Brain pericyte (primary cell): ENCODE data around the gene NUP62.

Experiments used
- DNase-seq: peaks from one replicate; pipeline ENCODE4 v3.0.0-alpha.2; 2012; ENCODE audit warnings: low read depth, low spot score

Gene NUP62

DNA sequence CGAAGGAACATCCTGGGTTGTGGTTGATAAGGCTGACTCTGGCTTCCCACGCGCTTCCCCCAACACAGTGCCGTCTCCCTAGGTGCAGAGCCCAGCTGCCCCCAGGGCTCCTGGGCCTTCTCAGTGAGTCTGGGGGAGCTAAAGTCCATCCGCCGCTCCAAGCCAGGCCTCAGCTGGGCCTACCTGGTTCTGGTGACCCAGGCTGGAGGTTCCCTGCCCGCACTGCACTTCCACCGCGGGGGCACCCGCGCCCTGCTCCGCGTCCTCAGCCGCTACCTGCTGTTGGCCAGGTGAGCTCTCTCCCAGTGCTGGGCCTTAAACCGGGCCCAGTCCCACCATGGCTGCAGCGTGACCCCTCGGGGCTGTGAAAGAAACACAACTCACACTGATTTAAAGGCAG lies 48.1 kb downstream of the NUP62 start:
- no peak for DNase-seq

DNA sequence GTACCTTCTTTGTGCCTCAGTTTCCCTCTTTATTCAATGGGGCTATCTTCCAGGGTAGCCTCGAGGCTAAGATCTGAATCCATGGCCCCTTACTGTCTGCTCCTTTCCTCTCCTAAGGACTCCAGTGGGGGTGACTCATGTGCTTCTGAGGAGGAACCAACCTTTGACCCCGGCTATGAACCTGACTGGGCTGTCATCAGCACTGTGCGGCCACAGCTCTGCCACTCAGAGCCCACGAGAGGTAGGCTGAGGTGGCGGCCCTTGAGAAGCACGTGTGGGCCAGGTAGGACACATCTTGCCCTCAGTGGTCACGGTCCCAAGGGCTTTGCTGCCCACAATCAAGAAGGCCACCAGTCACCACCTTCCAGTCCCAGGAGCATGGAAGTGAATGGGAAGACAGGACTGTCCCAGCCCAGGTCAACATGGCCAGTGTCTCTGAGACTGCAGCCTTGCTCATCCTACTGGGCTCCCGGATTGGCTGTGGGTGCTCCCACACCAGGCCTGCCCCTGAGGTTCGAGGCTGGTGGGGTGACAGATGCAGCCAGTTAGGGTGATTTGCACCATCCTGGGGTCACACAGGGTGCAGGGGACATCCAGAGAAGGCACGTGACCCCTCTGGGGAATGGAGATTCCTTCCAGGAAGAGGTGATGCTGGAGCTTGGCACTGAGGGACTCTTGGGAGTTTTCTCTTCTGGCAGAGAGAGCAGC lies 49.0 kb downstream of the NUP62 start:
- no peak for DNase-seq

- no peak for DNase-seq
These were observed 49.9 kb downstream of the NUP62 start for GRCh38 chr19:49879243-49879963.

GRCh38 chr19:49878744-49879070 lies 50.6 kb downstream of the NUP62 start:
- no peak for DNase-seq

GRCh38 chr19:49877879-49878743 lies 51.2 kb downstream of the NUP62 start:
- peak; percentile 91 for DNase-seq

GRCh38 chr19:49877020-49877878 lies 52.1 kb downstream of the NUP62 start, which contains the start of the genes AKT1S1 and TBC1D17:
Gene AKT1S1, minus strand, starts transcription at chr19:49877355. Its CDS starts 4,060 bp downstream, at chr19:49873295.
Gene TBC1D17, plus strand, starts transcription at chr19:49877702. Its CDS starts 22 bp downstream, at chr19:49877724.
- peak; percentile 100 for DNase-seq

DNA sequence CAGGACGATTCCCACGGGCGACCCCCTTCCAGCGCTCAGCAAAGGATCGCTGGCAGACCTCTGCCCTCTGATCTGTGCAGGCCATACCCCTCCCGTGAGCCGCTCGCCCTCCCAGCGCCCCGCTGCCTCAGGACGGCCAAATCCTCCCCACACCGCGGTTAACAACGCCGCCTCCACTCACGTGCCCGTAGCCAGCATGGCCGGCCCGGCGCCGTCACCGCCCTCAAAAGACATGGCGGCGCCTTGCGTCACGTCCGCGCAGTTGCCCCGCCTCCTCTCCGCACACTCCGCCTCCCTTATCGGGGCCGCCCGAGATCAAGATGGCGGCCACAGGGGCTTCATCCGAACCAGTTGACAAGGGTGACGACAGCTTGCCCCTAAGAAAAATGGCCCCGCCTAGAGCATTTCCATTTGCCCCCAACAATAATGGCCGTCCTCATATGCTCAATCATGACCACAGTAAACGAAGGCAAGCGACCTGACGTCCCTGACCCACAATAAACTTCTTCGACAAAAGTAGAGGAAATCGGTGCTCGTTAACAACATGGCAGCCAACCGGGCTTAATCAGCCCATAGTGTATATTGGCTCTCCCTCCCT lies 52.8 kb downstream of the NUP62 start:
- DNase-seq, result peak; percentile 97

DNA sequence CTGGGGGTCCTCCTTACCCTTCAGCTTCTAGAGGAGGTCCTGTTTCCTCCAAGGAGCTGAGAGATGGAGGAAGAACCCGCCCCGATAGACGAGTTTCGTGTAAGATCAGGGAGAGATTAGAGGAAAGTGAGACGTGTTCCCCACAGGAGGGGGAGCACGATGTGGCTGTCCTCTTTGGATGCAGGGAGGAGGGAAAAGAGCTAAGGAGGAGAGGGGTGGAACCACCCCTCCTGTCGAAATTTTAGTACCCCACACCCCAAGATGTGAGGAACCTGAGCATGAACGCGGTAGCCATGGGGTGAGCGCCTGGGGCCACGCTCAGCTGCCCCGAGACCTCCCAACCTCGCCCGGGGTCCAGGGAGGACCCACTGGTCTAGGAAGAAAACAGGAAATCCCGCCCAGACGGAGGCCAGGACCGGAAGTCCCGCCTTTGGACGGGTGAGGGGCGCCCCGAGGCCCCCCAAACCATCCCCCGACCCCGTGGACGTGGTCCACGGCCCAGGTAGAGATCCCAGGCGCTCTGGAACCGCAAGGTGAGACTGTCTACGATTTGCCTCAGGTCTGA lies 53.4 kb downstream of the NUP62 start:
- DNase-seq, result no peak

DNA sequence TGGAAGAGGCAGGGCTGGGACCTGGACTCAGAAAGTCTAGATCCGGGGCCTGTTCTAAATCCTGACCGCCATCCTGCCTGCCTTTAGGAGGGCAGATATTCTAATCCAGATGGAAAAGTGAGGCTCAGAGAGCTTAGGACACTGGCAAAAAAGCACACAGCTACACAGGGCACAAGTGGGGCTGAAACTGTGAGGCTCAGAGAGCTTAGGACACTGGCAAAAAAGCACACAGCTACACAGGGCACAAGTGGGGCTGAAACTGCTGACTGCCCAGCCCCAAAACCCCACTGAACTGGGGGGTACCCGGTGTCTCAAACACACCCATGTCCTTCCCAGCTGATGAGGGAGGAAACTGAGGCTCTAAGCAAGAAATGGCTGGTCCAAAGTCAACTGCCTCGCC lies 54.1 kb downstream of the NUP62 start:
- DNase-seq, result no peak

DNA sequence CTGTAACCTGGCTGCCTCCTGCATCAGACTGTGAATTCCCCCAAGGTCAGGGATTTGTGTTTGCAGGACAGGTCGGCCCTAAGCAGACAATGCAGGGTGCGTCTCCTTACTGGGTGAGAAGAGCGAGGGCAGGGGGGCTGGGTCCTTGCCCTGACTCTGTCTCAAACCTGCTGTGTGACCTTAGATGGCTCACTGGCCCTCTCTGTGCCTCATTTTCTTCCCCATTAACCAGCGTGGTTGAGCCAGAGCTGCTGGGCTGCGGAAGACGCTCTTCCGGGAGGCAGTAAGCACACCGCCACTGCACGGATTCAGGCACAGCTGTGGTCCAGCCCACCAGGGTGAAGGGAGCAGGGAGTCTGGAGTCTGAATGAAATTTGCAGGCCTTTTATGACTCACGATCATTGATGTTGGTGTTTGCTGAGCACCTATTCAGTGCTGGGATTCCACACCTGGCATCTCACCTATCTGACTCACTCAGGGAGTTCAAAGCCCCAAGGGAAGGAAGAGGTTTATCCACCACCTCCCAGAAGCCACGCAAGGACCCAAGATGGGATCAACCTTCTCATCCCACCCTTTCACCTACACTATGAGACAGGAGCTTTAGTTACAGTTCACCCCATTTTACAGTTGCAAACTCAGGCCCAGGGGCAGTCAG lies 54.7 kb downstream of the NUP62 start:
- DNase-seq, result no peak

- DNase-seq, result no peak
These were observed 55.5 kb downstream of the NUP62 start for GRCh38 chr19:49873834-49874233.

DNA sequence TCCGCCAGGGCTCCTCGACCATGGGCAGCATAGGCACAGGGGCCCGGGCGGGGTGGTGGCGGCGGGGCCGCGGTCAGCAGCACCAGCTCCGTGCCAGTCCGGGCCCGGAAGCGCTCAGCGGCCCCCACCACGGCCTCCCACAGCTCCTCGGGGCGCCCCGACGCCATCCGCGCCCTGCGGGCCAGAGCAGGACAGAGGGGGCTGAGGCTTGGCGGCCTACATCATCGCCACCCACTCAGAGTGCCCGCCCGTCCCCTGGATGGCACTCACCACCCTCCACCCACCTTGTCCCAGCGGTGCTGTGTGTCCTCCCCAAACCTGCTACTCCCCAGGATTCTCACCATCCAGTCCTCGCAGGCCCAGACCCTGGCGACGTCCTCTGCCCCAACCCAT lies 56.2 kb downstream of the NUP62 start:
- DNase-seq, result no peak

- no peak for DNase-seq
These were observed 56.8 kb downstream of the NUP62 start for GRCh38 chr19:49872245-49873128.

- no peak for DNase-seq
These were observed 57.8 kb downstream of the NUP62 start for GRCh38 chr19:49871349-49871985.

- no peak for DNase-seq
These were observed 58.9 kb downstream of the NUP62 start for GRCh38 chr19:49870309-49870901.

DNA sequence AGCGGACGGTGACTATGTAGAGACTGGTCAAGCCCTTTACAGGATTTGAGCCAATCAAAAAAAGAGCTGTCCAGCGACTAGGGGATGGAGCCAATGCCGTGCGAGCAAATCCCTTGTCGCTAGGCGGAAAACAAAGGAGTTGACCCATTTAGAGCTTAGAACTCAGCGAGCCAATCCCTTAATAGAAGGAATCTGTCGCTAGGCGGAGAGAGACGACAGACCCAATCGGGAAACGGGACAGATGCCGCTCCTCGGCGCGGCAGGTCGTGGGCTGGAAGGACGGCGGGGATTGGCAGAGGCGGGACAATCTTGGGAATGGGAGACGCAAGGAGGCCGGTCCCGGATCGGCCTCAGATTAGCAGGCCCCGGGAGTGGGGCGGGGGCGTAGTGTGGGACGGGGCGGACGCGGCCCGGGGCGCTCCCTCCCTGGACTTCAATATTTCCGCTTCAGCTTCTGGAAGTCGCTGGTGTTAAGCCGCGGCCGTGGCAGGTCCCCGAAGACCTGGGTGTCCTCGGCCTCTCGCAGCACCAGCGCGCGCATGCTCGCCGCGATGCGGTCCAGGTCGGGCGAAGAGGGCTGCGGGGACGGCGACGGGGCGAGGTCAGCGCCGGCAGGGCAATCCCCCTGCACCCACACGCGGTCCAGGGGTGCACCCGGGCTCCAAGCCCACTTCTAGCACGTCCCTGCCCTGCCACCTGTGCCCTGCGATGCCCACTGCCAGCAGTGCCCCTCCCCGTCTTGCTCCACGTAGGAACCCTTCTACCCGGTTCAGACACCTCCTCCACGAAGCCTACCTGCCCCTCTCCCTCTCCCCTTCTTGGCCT lies 59.6 kb downstream of the NUP62 start:
- peak; percentile 100 for DNase-seq

GRCh38 chr19:49869009-49869483 lies 60.3 kb downstream of the NUP62 start:
- DNase-seq, result no peak
